IMR-90 (cell line): ENCODE results near the gene CFAP61. TPM values are rescaled to one million over a fixed set of nuclear protein-coding genes. Genes with fewer than 3 reads are reported as not detected.

ENCODE experiments used
- ATAC-seq: fragments of 200-7000 bp; cut with Tn5 transposase; 2 replicates; pipeline ENCODE4 v1.9.1; 2020; ENCODE audit warnings: low read depth, mild to moderate bottlenecking, moderate library complexity
- BruUV-seq: library from RNA; stranded (reverse); fragments of 400-500 nt; replicated peaks from 2 replicates; lab custom pipeline; 2021; lab: Mats Ljungman, UMichigan
- CTCF ChIA-PET: fragments of 300-600 bp; formaldehyde crosslinking; extraction: SDS; loops from one replicate; lab custom pipeline; 2021; ENCODE audit warnings: antibody characterized with exemption; lab: Yijun Ruan, JAX
- POLR2A ChIA-PET: fragments of 300-600 bp; sonication (Branson Sonifier 250); formaldehyde crosslinking; loops from one replicate; lab custom pipeline; 2022; ENCODE audit warnings: antibody characterized with exemption; ENCODE audit not compliant: unreplicated experiment; lab: Charles Lee
- DNase-seq: peaks from one replicate; pipeline ENCODE4 v3.0.0; 2013
- H2AFZ ChIP-seq: replicated peaks from 2 replicates; pipeline ENCODE3; 2013; ENCODE audit warnings: low read length, mild to moderate bottlenecking; ENCODE audit not compliant: poor library complexity
- H2AK5ac ChIP-seq: 2 replicates; pipeline ENCODE4 v1.6.1; 2013; ENCODE audit warnings: low read depth, low read length, inconsistent platforms
- H2AK9ac ChIP-seq: replicated peaks from 2 replicates; pipeline ENCODE3; 2013; ENCODE audit warnings: mild to moderate bottlenecking, low read depth, low read length, moderate library complexity; ENCODE audit not compliant: poor library complexity
- H2BK120ac ChIP-seq: 2 replicates; pipeline ENCODE4 v1.6.1; 2013; ENCODE audit warnings: low read depth, low read length, inconsistent platforms
- H2BK15ac ChIP-seq: 3 replicates; pipeline ENCODE4 v1.6.1; 2013; ENCODE audit warnings: low read depth, low read length, inconsistent platforms
- H2BK20ac ChIP-seq: 2 replicates; pipeline ENCODE4 v1.6.1; 2013; ENCODE audit warnings: low read depth, mild to moderate bottlenecking, inconsistent platforms, low read length, moderate library complexity
- H2BK5ac ChIP-seq: 2 replicates; pipeline ENCODE4 v1.6.1; 2013; ENCODE audit warnings: mild to moderate bottlenecking, low read depth, low read length, inconsistent platforms; ENCODE audit not compliant: poor library complexity, severe bottlenecking
- H3K14ac ChIP-seq: replicated peaks from 2 replicates; pipeline ENCODE4 v1.6.1; 2013; ENCODE audit warnings: low read depth, low read length, inconsistent platforms
- H3K18ac ChIP-seq: 2 replicates; pipeline ENCODE4 v1.6.1; 2013; ENCODE audit warnings: low read depth, low read length, control low read depth
- H3K23ac ChIP-seq: 2 replicates; pipeline ENCODE4 v1.6.1; 2013; ENCODE audit warnings: low read depth, low read length, inconsistent platforms
- H3K27ac ChIP-seq: 2 replicates; pipeline ENCODE4 v1.5.1; 2013; ENCODE audit warnings: mild to moderate bottlenecking, control low read depth, low read length; ENCODE audit not compliant: insufficient read depth
- H3K27me3 ChIP-seq: 2 replicates; pipeline ENCODE4 v1.6.1; 2013; ENCODE audit warnings: low read length; ENCODE audit not compliant: control insufficient read depth, insufficient read depth
- H3K36me3 ChIP-seq: 2 replicates; pipeline ENCODE4 v1.6.1; 2013; ENCODE audit warnings: low read length, mixed read lengths; ENCODE audit not compliant: control insufficient read depth, insufficient read depth
- H3K4ac ChIP-seq: 2 replicates; pipeline ENCODE4 v1.6.1; 2013; ENCODE audit warnings: low read depth, low read length, inconsistent platforms
- H3K4me1 ChIP-seq: 2 replicates; pipeline ENCODE4 v1.6.1; 2013; ENCODE audit warnings: low read length, mixed read lengths; ENCODE audit not compliant: control insufficient read depth, insufficient read depth
- H3K4me2 ChIP-seq: 2 replicates; pipeline ENCODE4 v1.6.1; 2013; ENCODE audit warnings: low read depth, mild to moderate bottlenecking, control low read depth, low read length, moderate library complexity
- H3K4me3 ChIP-seq: 2 replicates; pipeline ENCODE4 v1.5.1; 2013; ENCODE audit warnings: low read depth, mild to moderate bottlenecking, control low read depth, low read length, moderate library complexity; ENCODE audit not compliant: insufficient read depth
- H3K56ac ChIP-seq: 2 replicates; pipeline ENCODE4 v1.6.1; 2013; ENCODE audit warnings: low read length, inconsistent platforms; ENCODE audit not compliant: insufficient read depth; ENCODE audit errors: extremely low read depth
- H3K79me1 ChIP-seq, 2 experiments: 2 replicates each; pipeline ENCODE4 v1.6.1; 2013; ENCODE audit warnings: low read length in 2 of 2, inconsistent platforms in 1 of 2, low read depth in 1 of 2
- H3K9ac ChIP-seq: 2 replicates; pipeline ENCODE4 v1.6.1; 2013; ENCODE audit warnings: low read depth, low read length, control low read depth
- H3K9me1 ChIP-seq: 2 replicates; pipeline ENCODE4 v1.6.1; 2013; ENCODE audit warnings: low read length, inconsistent platforms; ENCODE audit not compliant: insufficient read depth
- H3K9me3 ChIP-seq: 2 replicates; pipeline ENCODE4 v1.6.1; 2013; ENCODE audit warnings: low read length; ENCODE audit not compliant: control insufficient read depth, insufficient read depth
- H4K20me1 ChIP-seq: 2 replicates; pipeline ENCODE4 v1.6.1; 2013; ENCODE audit warnings: low read length, inconsistent platforms; ENCODE audit not compliant: insufficient read depth
- H4K5ac ChIP-seq: 2 replicates; pipeline ENCODE4 v1.6.1; 2013; ENCODE audit warnings: mild to moderate bottlenecking, low read depth, low read length, control low read depth
- H4K8ac ChIP-seq, 2 experiments: 2 replicates each; pipeline ENCODE4 v1.6.1; 2013; ENCODE audit warnings: low read depth in 2 of 2, low read length in 2 of 2, control low read depth in 1 of 2, inconsistent platforms in 1 of 2
- H4K91ac ChIP-seq: 2 replicates; pipeline ENCODE4 v1.6.1; 2013; ENCODE audit warnings: low read depth, low read length, inconsistent platforms; ENCODE audit not compliant: insufficient read depth
- BHLHE40 ChIP-seq: fragments of 150-350 bp; IDR thresholded peaks from 2 replicates; pipeline ENCODE4 v1.6.1; 2016; ENCODE audit warnings: mild to moderate bottlenecking, low read depth, low read length
- CEBPB ChIP-seq: IDR thresholded peaks from 2 replicates; pipeline ENCODE4 v1.6.1; 2012; ENCODE audit warnings: low read depth, low read length, improper control_type of control experiment
- CHD1 ChIP-seq: IDR thresholded peaks from 2 replicates; pipeline ENCODE4 v1.6.1; 2012; ENCODE audit warnings: low read depth, low read length, improper control_type of control experiment
- FOS ChIP-seq: fragments of 150-350 bp; IDR thresholded peaks from 2 replicates; pipeline ENCODE4 v1.6.1; 2016; ENCODE audit warnings: low read depth, low read length
- MAFK ChIP-seq: IDR thresholded peaks from 2 replicates; pipeline ENCODE4 v1.6.1; 2012; ENCODE audit warnings: low read depth, low read length, improper control_type of control experiment
- MAZ ChIP-seq: IDR thresholded peaks from 2 replicates; pipeline ENCODE4 v1.6.1; 2012; ENCODE audit warnings: low read depth, mild to moderate bottlenecking, low read length, improper control_type of control experiment, moderate library complexity, borderline replicate concordance
- MXI1 ChIP-seq: IDR thresholded peaks from 2 replicates; pipeline ENCODE4 v1.6.1; 2012; ENCODE audit warnings: low read depth, mild to moderate bottlenecking, low read length, moderate library complexity, borderline replicate concordance
- NFE2L2 ChIP-seq: fragments of 150-350 bp; IDR thresholded peaks from 2 replicates; pipeline ENCODE4 v1.6.1; 2016; ENCODE audit warnings: low read depth, mild to moderate bottlenecking, low read length
- POLR2A ChIP-seq: IDR thresholded peaks from 2 replicates; pipeline ENCODE4 v1.6.1; 2012; ENCODE audit warnings: mild to moderate bottlenecking, low read depth, low read length
- RAD21 ChIP-seq: IDR thresholded peaks from 2 replicates; pipeline ENCODE4 v1.6.1; 2012; ENCODE audit warnings: low read length, improper control_type of control experiment
- RCOR1 ChIP-seq: IDR thresholded peaks from 2 replicates; pipeline ENCODE4 v1.6.1; 2012; ENCODE audit warnings: mild to moderate bottlenecking, low read length, improper control_type of control experiment; ENCODE audit not compliant: insufficient replicate concordance
- RFX5 ChIP-seq: IDR thresholded peaks from 2 replicates; pipeline ENCODE4 v1.8.0; 2012; ENCODE audit warnings: low read depth, mild to moderate bottlenecking, low read length, moderate library complexity
- SMC3 ChIP-seq: fragments of 150-350 bp; IDR thresholded peaks from 2 replicates; pipeline ENCODE4 v1.6.1; 2016; ENCODE audit warnings: low read depth, mild to moderate bottlenecking, antibody characterized with exemption, low read length, moderate library complexity
- USF2 ChIP-seq: fragments of 150-350 bp; IDR thresholded peaks from 2 replicates; pipeline ENCODE4 v1.6.1; 2017; ENCODE audit warnings: mild to moderate bottlenecking, antibody characterized with exemption, low read length, low read depth
- dilution Hi-C: fragments of 300-500 bp; cut with HindIII; formaldehyde crosslinking; loops from one replicate; pipeline ENCODE4 v1.14.3; 2018; ENCODE audit warnings: low sequenced_read_pairs; ENCODE audit not compliant: unreplicated experiment
- in situ Hi-C: fragments of 300-500 bp; cut with MboI; formaldehyde crosslinking; loops from 3 replicates; pipeline ENCODE4 v1.14.3; 2019; ENCODE audit warnings: low sequenced_read_pairs, inconsistent platforms, mixed read lengths
- intact Hi-C: fragments of 100-400 bp; cut with micrococcal nuclease; formaldehyde crosslinking; loops from 2 replicates; pipeline ENCODE4 v1.10.0; 2022
- polyA plus RNA-seq, 3 experiments: library from polyadenylated mRNA; depleted of rRNA; stranded (reverse); fragments of >200 nt; gene quantifications; 2 replicates each; pipeline ENCODE4 v1.2.3, GENCODE V29; 2012; ENCODE audit warnings: low replicate concordance in 1 of 3
- total RNA-seq: library from RNA; depleted of rRNA; stranded (reverse); fragments of >200 nt; gene quantifications from 2 replicates; pipeline ENCODE4 v1.2.3, GENCODE V29; 2012
- TF ChIP-seq, protein P1 (sequence below): conservative IDR thresholded peaks from 2 replicates; pipeline ENCODE4 v1.5.1; 2012; ENCODE audit warnings: mild to moderate bottlenecking, low read depth, low read length, improper control_type of control experiment
- TF ChIP-seq, protein P2 (sequence below): fragments of 150-350 bp; IDR thresholded peaks from 2 replicates; pipeline ENCODE4 v1.6.1; 2016; ENCODE audit warnings: low read depth, mild to moderate bottlenecking, low read length, moderate library complexity, borderline replicate concordance

The CFAP61 gene
- total and polyA plus RNA-seq, 2 of the 4 experiments (the other 2 are of a cell fraction): 0.07 TPM; not detected in 1

DNA sequence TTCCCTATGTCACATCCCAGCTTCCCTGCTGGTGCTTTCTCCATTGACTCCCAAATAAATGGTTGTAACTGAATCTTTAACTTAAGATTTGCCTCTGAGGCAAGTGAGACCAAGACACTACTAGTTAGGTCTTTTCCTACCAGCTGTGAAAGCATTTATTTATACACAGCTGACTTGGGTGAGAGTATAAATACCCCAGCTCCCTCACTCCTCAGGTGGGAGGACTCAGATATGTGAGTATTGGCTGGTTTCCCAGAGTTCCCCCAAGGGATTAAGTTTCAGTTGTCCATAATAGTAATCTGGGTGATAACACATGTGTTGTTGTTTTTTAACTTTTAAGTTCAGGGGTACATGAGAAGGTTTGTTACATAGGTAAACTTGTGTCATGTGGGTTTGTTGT lies 49.8 kb downstream of the CFAP61 start:
- Histone ChIP-seq H3K9ac (no peak overlapping the region), H3K4me2 (no peak overlapping the region), H3K9me1 (no peaks in the 10 kb centered on the region), H4K8ac (no peak overlapping the region), H2BK120ac (no peak overlapping the region), H3K23ac (no peak overlapping the region), H2BK20ac (no peak overlapping the region), H3K4me1 (no peaks in the 10 kb centered on the region), H4K5ac (no peak overlapping the region), H3K4me3 (no peak overlapping the region), H2AK5ac (no peak overlapping the region), H3K4ac (no peak overlapping the region), H3K27me3 (peaks cover 2% of the 10 kb centered on the region), H2BK15ac (no peak overlapping the region), H4K91ac (no peak overlapping the region), H3K18ac (no peak overlapping the region), H3K36me3 (no peaks in the 10 kb centered on the region), H3K14ac (no peak overlapping the region), H2BK5ac (no peak overlapping the region), H3K56ac (no peak overlapping the region), H3K79me1 (no peaks in the 10 kb centered on the region), H2AFZ (no peak overlapping the region), H2AK9ac (no peak overlapping the region), H4K20me1 (no peaks in the 10 kb centered on the region), H3K27ac (no peak overlapping the region), H3K9me3 (no peaks in the 10 kb centered on the region)
- TF ChIP-seq, protein P1, sequence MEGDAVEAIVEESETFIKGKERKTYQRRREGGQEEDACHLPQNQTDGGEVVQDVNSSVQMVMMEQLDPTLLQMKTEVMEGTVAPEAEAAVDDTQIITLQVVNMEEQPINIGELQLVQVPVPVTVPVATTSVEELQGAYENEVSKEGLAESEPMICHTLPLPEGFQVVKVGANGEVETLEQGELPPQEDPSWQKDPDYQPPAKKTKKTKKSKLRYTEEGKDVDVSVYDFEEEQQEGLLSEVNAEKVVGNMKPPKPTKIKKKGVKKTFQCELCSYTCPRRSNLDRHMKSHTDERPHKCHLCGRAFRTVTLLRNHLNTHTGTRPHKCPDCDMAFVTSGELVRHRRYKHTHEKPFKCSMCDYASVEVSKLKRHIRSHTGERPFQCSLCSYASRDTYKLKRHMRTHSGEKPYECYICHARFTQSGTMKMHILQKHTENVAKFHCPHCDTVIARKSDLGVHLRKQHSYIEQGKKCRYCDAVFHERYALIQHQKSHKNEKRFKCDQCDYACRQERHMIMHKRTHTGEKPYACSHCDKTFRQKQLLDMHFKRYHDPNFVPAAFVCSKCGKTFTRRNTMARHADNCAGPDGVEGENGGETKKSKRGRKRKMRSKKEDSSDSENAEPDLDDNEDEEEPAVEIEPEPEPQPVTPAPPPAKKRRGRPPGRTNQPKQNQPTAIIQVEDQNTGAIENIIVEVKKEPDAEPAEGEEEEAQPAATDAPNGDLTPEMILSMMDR: no peak
- no peak for TF ChIP-seq NFE2L2
- TF ChIP-seq CHD1: no peak
- TF ChIP-seq SMC3: no peak
- no peak for TF ChIP-seq MAZ
- no peak for TF ChIP-seq FOS
- TF ChIP-seq POLR2A: no peak
- no peak for TF ChIP-seq BHLHE40
- TF ChIP-seq MAFK: no peak
- TF ChIP-seq RAD21: no peak
- no peak for TF ChIP-seq USF2
- TF ChIP-seq CEBPB: no peak
- TF ChIP-seq RCOR1: no peak
- no peak for TF ChIP-seq MXI1
- TF ChIP-seq, protein P2, sequence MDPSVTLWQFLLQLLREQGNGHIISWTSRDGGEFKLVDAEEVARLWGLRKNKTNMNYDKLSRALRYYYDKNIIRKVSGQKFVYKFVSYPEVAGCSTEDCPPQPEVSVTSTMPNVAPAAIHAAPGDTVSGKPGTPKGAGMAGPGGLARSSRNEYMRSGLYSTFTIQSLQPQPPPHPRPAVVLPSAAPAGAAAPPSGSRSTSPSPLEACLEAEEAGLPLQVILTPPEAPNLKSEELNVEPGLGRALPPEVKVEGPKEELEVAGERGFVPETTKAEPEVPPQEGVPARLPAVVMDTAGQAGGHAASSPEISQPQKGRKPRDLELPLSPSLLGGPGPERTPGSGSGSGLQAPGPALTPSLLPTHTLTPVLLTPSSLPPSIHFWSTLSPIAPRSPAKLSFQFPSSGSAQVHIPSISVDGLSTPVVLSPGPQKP: no peak
- TF ChIP-seq RFX5: no peak
- in situ Hi-C loops: no loop called here
- DNase-seq: no peak
- no peak for ATAC-seq
- dilution Hi-C loops: no loop called here
- POLR2A ChIA-PET: no interaction called here
- no TSS peak for BruUV-seq
- intact Hi-C loops: no loop called here
- CTCF ChIA-PET: interaction anchor here (1.4 kb wide), 1 partner anchor 18 kb away, joined by 4 read pairs; no protein-coding TSS in a partner anchor
